ENCODE measurements around the gene SLC8A1. TPM values are rescaled to one million over a fixed set of nuclear protein-coding genes. Genes with fewer than 3 reads are reported as not detected.

Gene SLC8A1
- total RNA-seq, 4 donors from 2014 or later: 2.2 to 45.0 (median 9.6) TPM

DNA sequence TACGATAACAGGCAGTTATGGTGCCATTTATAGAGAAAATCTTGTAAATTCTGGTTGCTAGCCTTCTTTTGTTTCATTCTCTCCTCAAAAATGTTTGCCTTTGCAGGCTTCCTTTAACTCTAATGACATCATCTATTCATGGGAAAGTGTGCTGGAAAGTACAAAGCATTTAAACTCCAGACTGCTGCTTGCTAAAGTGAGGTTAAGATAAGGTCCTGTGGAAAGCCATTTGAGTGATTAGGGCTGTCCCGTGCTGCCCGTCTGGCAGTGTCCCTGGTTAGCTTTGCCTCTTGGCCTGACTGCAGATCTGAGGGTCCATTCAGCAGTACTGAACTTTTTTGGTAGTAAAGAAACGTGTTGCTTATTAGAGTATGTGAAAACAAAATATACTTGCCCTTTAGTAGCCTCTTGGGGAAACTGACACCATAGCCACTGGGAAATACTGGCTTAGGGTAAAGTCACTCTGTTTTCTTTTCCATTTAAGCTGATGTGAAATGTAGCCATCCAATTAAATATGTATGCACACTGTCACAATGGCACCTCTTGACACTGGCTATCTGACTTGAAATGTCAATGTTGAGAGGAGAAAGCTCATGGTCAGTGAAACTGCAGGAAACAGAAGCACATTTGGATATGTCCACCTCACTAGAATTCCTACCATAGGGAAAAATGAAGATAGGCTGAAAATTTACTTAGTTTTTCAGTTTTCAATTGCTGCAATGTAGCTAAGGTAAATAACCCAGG lies 321.5 kb downstream of the SLC8A1 start:
- no peak for TF ChIP-seq POLR2A (IDR thresholded peaks at IDR 0.05)
- TF ChIP-seq, protein P1, sequence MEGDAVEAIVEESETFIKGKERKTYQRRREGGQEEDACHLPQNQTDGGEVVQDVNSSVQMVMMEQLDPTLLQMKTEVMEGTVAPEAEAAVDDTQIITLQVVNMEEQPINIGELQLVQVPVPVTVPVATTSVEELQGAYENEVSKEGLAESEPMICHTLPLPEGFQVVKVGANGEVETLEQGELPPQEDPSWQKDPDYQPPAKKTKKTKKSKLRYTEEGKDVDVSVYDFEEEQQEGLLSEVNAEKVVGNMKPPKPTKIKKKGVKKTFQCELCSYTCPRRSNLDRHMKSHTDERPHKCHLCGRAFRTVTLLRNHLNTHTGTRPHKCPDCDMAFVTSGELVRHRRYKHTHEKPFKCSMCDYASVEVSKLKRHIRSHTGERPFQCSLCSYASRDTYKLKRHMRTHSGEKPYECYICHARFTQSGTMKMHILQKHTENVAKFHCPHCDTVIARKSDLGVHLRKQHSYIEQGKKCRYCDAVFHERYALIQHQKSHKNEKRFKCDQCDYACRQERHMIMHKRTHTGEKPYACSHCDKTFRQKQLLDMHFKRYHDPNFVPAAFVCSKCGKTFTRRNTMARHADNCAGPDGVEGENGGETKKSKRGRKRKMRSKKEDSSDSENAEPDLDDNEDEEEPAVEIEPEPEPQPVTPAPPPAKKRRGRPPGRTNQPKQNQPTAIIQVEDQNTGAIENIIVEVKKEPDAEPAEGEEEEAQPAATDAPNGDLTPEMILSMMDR (IDR thresholded peaks at IDR 0.05): no peak
- no peak for DNase-seq
- WGBS, 2 donors: 66 to 71% methylated on average over 4 of the region's 4 CpGs
- no peak overlapping the region for H3K27ac ChIP-seq
- no peaks in the 10 kb centered on the region for H3K27me3 ChIP-seq
- no peak overlapping the region for H3K4me3 ChIP-seq
- no peaks in the 10 kb centered on the region for H3K4me1 ChIP-seq
- intact Hi-C loops (cut with DNase I): no loop called here
- H3K36me3 ChIP-seq: no peaks in the 10 kb centered on the region
- no peaks in the 10 kb centered on the region for H3K9me3 ChIP-seq

DNA sequence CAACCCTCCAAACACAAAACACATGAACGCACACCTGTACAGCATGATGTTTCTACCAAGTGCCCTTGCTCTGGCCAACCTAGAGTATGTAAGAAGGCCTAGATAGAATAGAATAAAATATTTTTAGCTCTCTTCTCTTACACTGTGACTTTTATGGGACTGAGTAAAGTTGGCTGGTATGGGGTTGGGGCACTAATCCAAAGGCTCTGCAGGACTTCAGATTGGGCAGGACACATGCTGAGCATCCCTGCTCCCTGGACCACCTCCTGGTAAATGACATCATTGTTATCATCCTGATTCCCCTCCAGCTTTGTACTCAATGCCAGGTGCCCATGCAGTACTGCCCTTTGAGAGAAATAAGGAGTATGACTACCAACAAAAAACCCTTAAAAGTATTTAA lies 322.2 kb downstream of the SLC8A1 start:
- Histone ChIP-seq H3K36me3 (no peaks in the 10 kb centered on the region), H3K27me3 (no peaks in the 10 kb centered on the region), H3K9me3 (no peaks in the 10 kb centered on the region), H3K27ac (no peak overlapping the region), H3K4me3 (no peak overlapping the region), H3K4me1 (no peaks in the 10 kb centered on the region)
- 86 to 88% methylated on average over 1 of the region's 1 CpG for WGBS, 2 donors
- DNase-seq: no peak
- TF ChIP-seq, protein P1 (IDR thresholded peaks at IDR 0.05): no peak
- no peak for TF ChIP-seq POLR2A (IDR thresholded peaks at IDR 0.05)
- intact Hi-C loops (cut with DNase I): no loop called here

DNA sequence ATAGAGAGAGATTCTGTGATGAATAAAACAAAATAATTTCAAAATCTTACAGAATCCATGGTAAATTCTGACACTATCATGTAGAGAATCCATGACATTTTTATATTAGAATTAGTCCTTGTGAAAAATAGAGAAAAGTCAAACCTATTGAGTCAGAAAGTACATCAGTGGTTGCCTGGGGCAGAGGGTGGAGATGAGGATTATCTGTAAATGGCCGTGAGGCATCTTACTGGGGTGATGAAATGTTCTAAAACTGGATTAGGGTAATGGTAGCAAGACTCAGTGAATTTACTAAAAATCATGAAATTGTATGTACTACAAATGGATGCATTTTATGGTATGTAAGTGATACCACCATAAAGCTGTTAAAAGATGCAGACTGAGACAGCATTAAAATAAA lies 323.1 kb downstream of the SLC8A1 start:
- no peaks in the 10 kb centered on the region for H3K4me1 ChIP-seq
- H3K36me3 ChIP-seq: no peaks in the 10 kb centered on the region
- intact Hi-C loops (cut with DNase I): no loop called here
- H3K27ac ChIP-seq: no peak overlapping the region
- no peak overlapping the region for H3K4me3 ChIP-seq
- TF ChIP-seq, protein P1 (IDR thresholded peaks at IDR 0.05): no peak
- TF ChIP-seq POLR2A (IDR thresholded peaks at IDR 0.05): no peak
- no peak for DNase-seq
- H3K27me3 ChIP-seq: no peaks in the 10 kb centered on the region
- WGBS, 2 donors: 41 to 46% methylated on average over 1 of the region's 1 CpG
- no peaks in the 10 kb centered on the region for H3K9me3 ChIP-seq

DNA sequence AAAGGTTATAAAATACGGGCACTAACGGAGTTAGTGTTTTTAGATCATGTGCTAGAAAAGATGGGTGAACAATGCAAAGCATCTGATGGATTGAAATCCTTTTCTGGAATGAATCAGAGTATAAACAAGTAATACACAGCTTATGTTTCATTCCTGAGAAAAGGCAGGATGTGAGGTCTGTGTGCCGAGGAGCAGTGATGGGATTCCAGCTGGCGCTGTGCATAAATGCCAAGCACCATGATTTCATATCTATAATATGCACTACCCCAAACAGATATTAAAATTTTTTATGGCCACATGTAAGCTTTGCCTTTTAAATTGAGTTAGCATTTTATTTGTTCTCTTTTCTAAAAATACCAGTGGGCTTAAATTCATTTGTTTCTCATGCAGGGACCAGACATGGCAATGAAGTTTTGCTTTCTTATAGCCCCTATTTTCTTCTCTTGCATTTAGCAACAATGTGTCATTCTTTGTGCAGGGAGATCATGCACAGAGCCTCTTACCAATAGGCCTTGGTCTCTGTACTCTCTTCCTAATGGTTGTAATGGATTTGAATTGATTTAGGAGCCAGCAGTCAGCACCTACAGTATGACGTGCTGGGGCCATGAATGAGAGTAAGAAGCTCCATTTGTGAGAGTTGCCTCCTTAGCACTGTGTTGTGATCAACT lies 323.9 kb downstream of the SLC8A1 start:
- 75 to 80% methylated on average over 5 of the region's 5 CpGs for WGBS, 2 donors
- no peak overlapping the region for H3K4me3 ChIP-seq
- no peaks in the 10 kb centered on the region for H3K36me3 ChIP-seq
- H3K4me1 ChIP-seq: no peaks in the 10 kb centered on the region
- intact Hi-C loops (cut with DNase I): no loop called here
- no peak for TF ChIP-seq POLR2A (IDR thresholded peaks at IDR 0.05)
- TF ChIP-seq, protein P1 (IDR thresholded peaks at IDR 0.05): no peak
- DNase-seq: no peak
- no peaks in the 10 kb centered on the region for H3K27me3 ChIP-seq
- no peaks in the 10 kb centered on the region for H3K9me3 ChIP-seq
- peak overlapping the region in 2 of 4 donors; percentile 2 to 22 for H3K27ac ChIP-seq

DNA sequence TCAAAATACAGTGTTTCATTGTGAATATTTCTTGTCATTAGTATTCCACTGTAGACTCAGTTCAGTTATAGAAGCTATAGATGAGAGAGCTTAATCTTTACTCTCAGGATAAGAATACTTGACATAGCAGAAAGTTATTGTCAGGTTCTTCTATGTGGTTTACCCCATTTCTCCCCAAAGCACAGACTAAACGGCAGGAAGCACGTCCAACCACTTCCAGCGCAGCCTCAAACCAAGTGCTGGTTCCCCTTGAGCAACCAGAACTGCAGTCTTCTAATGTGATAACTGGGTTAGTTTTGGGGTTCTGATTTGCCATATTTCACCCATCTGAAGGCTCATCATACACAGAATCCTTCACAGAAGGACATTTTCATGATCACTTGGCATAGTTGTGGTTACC lies 324.7 kb downstream of the SLC8A1 start:
- no peaks in the 10 kb centered on the region for H3K36me3 ChIP-seq
- H3K9me3 ChIP-seq: no peaks in the 10 kb centered on the region
- no peak overlapping the region for H3K4me3 ChIP-seq
- no peak for DNase-seq
- peak overlapping the region in 1 of 4 donors; percentile 2 for H3K27ac ChIP-seq
- TF ChIP-seq POLR2A (IDR thresholded peaks at IDR 0.05): no peak
- TF ChIP-seq, protein P1 (IDR thresholded peaks at IDR 0.05): no peak
- intact Hi-C loops (cut with DNase I): no loop called here
- no peaks in the 10 kb centered on the region for H3K27me3 ChIP-seq
- H3K4me1 ChIP-seq: no peaks in the 10 kb centered on the region
- 62 to 78% methylated on average over 3 of the region's 3 CpGs for WGBS, 2 donors
